ENCODE results near the gene IL17D. TPM values are rescaled to one million over a fixed set of nuclear protein-coding genes. Genes with fewer than 3 reads are reported as not detected.
"Not testable (repeated sequence)": the region's sequence is repeated elsewhere in the genome, so short reads cannot be mapped to it uniquely, and the experiment has no call there.

IL17D gene
- total RNA-seq, 1 donor = under 0.01 TPM

DNA sequence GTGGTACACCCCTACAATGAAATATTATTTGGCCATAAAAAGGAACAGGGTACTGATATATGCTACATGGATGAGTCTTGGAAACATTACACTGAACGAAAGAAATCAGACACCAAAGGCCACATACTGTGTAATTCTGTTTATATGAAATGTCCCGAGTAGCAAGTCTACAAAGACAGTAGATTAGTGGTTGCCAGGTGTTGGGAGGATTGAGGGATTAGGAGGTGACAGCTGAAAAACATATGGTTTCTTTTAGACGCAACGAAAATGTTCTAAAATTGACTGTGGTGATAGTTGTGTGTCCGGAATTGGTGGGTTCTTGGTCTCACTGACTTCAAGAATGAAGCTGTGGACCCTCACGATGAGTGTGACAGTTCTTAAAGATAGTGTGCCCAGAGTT lies 35.1 kb downstream of the IL17D start:
- no peak overlapping the region for H3K4me3 ChIP-seq (ENCODE audit: low read depth, low read length)
- DNase-seq (ENCODE audit: low read depth) = no peak
- TF ChIP-seq, protein P1, sequence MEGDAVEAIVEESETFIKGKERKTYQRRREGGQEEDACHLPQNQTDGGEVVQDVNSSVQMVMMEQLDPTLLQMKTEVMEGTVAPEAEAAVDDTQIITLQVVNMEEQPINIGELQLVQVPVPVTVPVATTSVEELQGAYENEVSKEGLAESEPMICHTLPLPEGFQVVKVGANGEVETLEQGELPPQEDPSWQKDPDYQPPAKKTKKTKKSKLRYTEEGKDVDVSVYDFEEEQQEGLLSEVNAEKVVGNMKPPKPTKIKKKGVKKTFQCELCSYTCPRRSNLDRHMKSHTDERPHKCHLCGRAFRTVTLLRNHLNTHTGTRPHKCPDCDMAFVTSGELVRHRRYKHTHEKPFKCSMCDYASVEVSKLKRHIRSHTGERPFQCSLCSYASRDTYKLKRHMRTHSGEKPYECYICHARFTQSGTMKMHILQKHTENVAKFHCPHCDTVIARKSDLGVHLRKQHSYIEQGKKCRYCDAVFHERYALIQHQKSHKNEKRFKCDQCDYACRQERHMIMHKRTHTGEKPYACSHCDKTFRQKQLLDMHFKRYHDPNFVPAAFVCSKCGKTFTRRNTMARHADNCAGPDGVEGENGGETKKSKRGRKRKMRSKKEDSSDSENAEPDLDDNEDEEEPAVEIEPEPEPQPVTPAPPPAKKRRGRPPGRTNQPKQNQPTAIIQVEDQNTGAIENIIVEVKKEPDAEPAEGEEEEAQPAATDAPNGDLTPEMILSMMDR (IDR thresholded peaks at IDR 0.05; ENCODE audit: insufficient read depth, low read depth, low read length) = no peak

DNA sequence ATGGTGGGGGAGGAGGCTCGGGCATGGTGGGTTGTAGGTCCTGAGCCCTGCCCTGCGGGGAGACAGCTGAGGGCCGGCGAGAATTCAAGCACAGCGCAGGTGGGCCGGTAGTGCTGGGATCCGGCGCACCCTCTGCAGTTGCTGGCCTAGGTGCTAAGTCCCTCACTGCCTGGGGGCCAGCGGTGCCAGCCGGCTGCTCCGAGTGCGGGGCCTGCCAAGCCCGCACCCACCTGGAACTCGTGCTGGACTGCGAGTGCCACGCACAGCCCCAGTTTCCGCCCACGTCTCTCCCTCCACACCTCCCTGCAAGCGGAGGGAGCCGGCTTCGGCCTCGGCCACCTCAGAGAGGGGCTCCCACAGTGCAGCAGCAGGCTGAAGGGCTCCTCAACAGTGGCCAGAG lies 36.5 kb downstream of the IL17D start:
- TF ChIP-seq, protein P1 (IDR thresholded peaks at IDR 0.05; ENCODE audit: insufficient read depth, low read depth, low read length) = no peak
- DNase-seq (ENCODE audit: low read depth) = no peak
- no peak overlapping the region for H3K4me3 ChIP-seq (ENCODE audit: low read depth, low read length)

DNA sequence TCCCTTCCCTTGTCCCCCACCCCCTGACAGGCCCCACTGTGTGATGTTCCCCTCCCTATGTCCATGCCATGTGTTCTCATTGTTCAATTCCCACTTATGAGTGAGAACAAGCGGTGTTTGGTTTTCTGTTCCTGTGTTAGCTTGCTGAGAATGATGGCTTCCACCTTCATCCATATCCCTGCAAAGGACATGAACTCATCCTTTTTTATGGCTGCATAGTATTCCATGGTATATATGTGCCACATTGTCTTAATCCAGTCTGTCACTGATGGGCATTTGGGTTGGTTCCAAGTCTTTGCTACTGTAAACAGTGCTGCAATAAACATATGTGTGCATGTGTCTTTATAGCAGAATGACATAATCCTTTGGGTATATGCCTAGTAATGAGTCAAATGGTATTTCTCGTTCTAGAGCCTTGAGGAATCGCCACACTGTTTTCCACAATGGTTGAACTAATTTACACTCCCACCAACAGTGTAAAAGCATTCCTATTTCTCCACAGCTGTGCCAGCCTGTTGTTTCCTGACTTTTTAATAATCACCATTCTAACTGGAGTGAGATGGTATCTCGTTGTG lies 40.4 kb downstream of the IL17D start:
- not testable (repeated sequence) for DNase-seq (ENCODE audit: low read depth); H3K4me3 ChIP-seq (ENCODE audit: low read depth, low read length)

DNA sequence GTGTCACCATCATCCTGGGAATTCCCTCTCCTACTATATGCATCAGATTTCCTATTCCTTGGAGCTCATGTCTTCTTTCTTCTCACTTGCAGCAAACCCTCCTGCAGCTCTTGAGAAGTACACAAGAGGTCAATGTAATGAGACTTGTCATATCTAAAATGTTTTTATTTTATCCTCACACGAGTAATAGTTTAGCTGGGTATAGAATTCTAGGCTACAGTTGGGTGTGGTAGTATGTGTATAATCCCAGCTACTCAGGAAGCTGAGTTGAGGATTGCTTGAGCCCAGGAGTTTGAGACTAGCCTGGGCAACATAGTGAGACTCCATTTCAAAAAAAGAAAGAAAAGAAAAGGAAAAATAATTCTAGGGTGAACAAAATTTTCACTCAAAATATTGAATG lies 45.9 kb downstream of the IL17D start:
- TF ChIP-seq, protein P1 (IDR thresholded peaks at IDR 0.05; ENCODE audit: insufficient read depth, low read depth, low read length) = no peak
- H3K4me3 ChIP-seq (ENCODE audit: low read depth, low read length) = no peak overlapping the region
- no peak for DNase-seq (ENCODE audit: low read depth)

DNA sequence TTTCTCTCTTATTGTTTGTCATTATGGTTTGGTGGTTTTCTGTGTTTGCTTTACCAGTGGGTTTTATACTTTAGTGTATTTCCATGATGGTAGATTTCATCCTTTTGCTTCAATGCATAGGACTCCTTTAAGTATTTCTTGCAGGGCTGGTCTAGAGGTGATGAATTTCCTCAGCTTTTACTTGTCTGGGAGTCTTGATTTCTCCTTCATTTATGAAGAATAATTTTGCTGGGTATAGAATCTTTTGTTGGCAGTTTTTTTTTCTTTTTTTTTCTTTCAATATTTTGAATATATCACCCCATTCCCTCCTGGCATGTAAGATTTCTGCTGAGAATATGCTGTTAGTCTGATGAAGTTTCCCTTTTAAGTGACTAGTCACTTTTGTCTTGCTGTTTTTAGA lies 50.5 kb downstream of the IL17D start:
- no peak for DNase-seq (ENCODE audit: low read depth)
- H3K4me3 ChIP-seq (ENCODE audit: low read depth, low read length) = no peak overlapping the region
- TF ChIP-seq, protein P1 (IDR thresholded peaks at IDR 0.05; ENCODE audit: insufficient read depth, low read depth, low read length) = no peak

DNA sequence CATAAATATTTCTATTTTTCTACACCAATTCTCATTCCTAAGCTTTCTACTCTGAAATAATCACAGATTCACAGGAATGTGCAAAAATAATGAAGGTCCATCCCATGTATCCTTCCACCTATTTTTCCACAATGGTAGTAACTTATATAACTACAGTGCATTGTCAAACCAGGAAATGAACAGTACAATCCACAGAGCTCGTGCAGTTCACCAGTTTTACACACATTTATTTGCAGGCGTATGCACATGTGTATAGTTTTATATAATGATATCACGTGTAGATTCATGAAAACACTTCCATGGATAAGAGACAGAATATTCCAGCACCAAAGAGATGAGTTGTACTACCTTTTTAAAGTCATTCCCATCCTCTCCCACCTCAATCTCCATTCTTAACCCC lies 57.4 kb downstream of the IL17D start:
- TF ChIP-seq, protein P1 (IDR thresholded peaks at IDR 0.05; ENCODE audit: insufficient read depth, low read depth, low read length) = no peak
- no peak for DNase-seq (ENCODE audit: low read depth)
- H3K4me3 ChIP-seq (ENCODE audit: low read depth, low read length) = no peak overlapping the region

DNA sequence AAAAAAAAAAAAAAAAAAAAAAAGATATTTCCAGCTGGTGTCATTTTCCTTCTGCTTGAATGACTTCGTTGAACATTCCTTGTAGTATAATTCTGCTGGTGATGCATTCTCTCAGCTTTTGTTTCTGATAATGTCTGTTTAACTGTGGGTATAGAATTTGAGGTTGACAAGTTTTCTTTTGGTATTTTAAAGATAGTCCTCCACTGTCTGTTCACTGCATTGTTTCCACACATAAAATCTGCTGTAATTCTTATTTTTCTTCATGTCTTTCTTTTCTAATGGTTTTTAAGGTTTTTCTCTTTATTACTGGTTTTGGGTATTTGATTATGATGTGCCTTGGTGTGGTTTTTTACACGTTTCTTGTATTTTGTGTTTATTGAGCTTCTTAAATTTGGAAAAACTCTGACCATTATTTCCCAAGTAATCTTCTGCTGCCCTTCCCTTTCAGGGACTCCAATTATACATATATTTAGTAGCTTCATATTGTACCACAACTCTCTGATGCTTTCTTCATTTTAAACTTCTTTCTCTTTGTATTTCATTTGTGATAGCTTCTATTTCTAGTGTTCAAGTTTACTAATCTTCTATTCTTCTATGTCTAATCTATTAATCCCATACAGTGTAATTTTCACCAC lies 63.9 kb downstream of the IL17D start:
- DNase-seq (ENCODE audit: low read depth) = no peak
- TF ChIP-seq, protein P1 (IDR thresholded peaks at IDR 0.05; ENCODE audit: insufficient read depth, low read depth, low read length) = no peak
- H3K4me3 ChIP-seq (ENCODE audit: low read depth, low read length) = no peak overlapping the region

All from fibroblast of villous mesenchyme (primary cell).